Measurements from ENCODE around the gene RAET1G. TPM values are rescaled to one million over a fixed set of nuclear protein-coding genes. Genes with fewer than 3 reads are reported as not detected.
"Not testable (repeated sequence)": the region's sequence is repeated elsewhere in the genome, so short reads cannot be mapped to it uniquely, and the experiment has no call there.

The RAET1G gene
- polyA plus RNA-seq, 1 experiment, result 3.0 TPM

DNA sequence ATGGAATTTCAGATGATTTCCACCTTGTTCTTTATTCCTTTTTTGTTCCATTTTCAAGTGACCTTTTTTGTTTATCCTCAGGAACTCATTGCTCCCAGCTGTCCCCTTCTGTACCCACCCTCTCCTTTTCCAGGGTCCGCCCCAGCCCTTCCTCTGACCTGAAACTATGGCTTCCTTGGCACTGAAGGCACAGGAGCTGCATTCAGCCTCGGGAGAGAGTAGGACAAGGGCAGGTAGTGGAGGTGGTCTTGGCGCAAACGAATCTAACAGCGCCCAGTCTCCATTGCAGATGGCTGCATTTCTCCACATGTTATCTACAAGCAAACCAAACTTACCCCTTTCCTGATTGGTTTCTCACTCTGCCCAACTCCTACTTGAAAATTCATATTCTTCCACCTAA lies 10.1 kb upstream of the RAET1G start:
- ChIA-PET CTCF (interaction anchor here (1.0 kb wide), 1 partner anchor 85 kb away, joined by 3 read pairs; no protein-coding TSS in a partner anchor), POLR2A (no interaction called here)
- H3K27ac ChIP-seq (ENCODE audit: low read depth, low read length), result no peak overlapping the region
- no peak overlapping the region for H3K4me3 ChIP-seq (ENCODE audit: low read depth, low read length)
- no peak for DNase-seq (ENCODE audit: low read depth, low spot score)
- peaks cover 54% of the 10 kb centered on the region for H3K27me3 ChIP-seq (ENCODE audit: control insufficient read depth, insufficient read depth, low read length)
- TF ChIP-seq, protein P1, sequence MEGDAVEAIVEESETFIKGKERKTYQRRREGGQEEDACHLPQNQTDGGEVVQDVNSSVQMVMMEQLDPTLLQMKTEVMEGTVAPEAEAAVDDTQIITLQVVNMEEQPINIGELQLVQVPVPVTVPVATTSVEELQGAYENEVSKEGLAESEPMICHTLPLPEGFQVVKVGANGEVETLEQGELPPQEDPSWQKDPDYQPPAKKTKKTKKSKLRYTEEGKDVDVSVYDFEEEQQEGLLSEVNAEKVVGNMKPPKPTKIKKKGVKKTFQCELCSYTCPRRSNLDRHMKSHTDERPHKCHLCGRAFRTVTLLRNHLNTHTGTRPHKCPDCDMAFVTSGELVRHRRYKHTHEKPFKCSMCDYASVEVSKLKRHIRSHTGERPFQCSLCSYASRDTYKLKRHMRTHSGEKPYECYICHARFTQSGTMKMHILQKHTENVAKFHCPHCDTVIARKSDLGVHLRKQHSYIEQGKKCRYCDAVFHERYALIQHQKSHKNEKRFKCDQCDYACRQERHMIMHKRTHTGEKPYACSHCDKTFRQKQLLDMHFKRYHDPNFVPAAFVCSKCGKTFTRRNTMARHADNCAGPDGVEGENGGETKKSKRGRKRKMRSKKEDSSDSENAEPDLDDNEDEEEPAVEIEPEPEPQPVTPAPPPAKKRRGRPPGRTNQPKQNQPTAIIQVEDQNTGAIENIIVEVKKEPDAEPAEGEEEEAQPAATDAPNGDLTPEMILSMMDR (IDR thresholded peaks at IDR 0.05; ENCODE audit: low read depth, low read length), result no peak
- no peaks in the 10 kb centered on the region for H3K9me3 ChIP-seq (ENCODE audit: control insufficient read depth, insufficient read depth, low read length)

DNA sequence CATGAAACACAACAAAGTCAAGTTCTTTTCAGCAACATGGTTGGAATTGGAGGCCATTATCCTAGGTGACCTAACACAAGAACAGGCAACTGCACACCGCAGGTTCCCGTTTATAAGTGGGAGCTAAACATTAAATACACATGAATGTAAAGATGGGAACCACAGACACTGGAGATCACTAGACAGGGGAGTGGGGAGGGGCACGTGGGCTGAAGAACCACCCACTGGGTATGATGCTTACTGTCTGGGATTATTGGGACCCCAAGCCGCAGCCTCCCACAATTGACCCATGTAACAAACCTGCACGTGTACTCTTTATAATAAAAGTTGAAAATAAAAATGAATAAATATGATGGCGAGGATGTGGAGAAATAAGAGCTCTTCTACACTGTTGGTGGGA lies 8.6 kb upstream of the RAET1G start:
- ChIA-PET POLR2A (no interaction called here), CTCF (interaction anchor here (1.0 kb wide), 1 partner anchor 86 kb away, joined by 6 read pairs; no protein-coding TSS in a partner anchor)
- DNase-seq (ENCODE audit: low read depth, low spot score), result no peak
- Histone ChIP-seq H3K4me3 (ENCODE audit: low read depth, low read length) (no peak overlapping the region), H3K27me3 (ENCODE audit: control insufficient read depth, insufficient read depth, low read length) (peaks cover 42% of the 10 kb centered on the region), H3K9me3 (ENCODE audit: control insufficient read depth, insufficient read depth, low read length) (no peaks in the 10 kb centered on the region), H3K27ac (ENCODE audit: low read depth, low read length) (no peak overlapping the region)
- TF ChIP-seq, protein P1 (IDR thresholded peaks at IDR 0.05; ENCODE audit: low read depth, low read length), result no peak

DNA sequence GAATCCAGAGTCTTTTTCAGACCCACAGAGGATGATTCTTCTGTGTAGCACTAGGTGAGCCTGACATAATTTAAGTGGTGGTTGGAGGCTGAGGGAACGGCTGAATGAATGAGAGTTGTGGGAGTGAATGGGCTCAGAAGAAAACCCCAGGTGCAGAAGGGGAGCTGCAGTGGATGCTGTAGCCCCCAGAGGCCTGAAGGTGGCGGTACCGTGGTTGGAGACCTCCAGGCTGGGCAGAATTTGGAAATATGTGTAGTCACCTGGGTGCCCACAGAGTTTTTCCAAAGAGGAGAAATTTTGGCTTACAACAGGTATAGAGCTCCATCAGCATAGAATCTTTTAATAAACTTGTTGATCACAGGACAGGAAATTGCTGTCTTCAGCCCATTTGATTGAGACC lies 6.5 kb upstream of the RAET1G start:
- Histone ChIP-seq H3K27ac (ENCODE audit: low read depth, low read length) (no peak overlapping the region), H3K4me3 (ENCODE audit: low read depth, low read length) (no peak overlapping the region), H3K27me3 (ENCODE audit: control insufficient read depth, insufficient read depth, low read length) (peaks cover 27% of the 10 kb centered on the region), H3K9me3 (ENCODE audit: control insufficient read depth, insufficient read depth, low read length) (no peaks in the 10 kb centered on the region; the same call in 1 of the 2 replicates)
- POLR2A ChIA-PET, result no interaction called here
- CTCF ChIA-PET, result interaction anchor here (0.6 to 1.3 kb wide), 3 partner anchors 58 to 886 kb away, joined by 3 to 4 read pairs (median 4); no protein-coding TSS in a partner anchor
- DNase-seq (ENCODE audit: low read depth, low spot score), result no peak
- TF ChIP-seq, protein P1 (IDR thresholded peaks at IDR 0.05; ENCODE audit: low read depth, low read length), result peak; percentile 58

DNA sequence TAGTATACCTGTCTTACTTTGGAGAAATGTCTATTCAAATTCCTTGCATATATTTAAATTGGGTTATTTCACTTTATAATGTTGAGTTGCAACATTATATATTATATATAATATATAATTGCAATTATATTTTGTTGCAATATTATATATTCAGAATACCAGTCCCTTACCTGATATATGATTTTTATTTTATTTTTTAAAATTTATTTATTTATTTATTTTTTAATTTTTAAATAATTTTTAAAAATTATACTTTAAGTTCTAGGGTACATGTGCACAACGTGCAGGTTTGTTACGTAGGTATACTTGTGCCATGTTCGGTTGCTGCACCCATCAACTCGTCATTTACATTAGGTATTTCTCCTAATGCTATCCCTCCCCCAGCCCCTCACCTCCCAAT lies 4.1 kb upstream of the RAET1G start:
- CTCF ChIA-PET, result interaction anchor here (0.6 to 1.4 kb wide), 3 partner anchors 90 to 95 kb away, joined by 3 to 6 read pairs (median 4); no protein-coding TSS in a partner anchor
- peaks cover 20% of the 10 kb centered on the region for H3K27me3 ChIP-seq (ENCODE audit: control insufficient read depth, insufficient read depth, low read length)
- H3K27ac ChIP-seq (ENCODE audit: low read depth, low read length); DNase-seq (ENCODE audit: low read depth, low spot score); POLR2A ChIA-PET; H3K9me3 ChIP-seq (ENCODE audit: control insufficient read depth, insufficient read depth, low read length); H3K4me3 ChIP-seq (ENCODE audit: low read depth, low read length): not testable (repeated sequence)

DNA sequence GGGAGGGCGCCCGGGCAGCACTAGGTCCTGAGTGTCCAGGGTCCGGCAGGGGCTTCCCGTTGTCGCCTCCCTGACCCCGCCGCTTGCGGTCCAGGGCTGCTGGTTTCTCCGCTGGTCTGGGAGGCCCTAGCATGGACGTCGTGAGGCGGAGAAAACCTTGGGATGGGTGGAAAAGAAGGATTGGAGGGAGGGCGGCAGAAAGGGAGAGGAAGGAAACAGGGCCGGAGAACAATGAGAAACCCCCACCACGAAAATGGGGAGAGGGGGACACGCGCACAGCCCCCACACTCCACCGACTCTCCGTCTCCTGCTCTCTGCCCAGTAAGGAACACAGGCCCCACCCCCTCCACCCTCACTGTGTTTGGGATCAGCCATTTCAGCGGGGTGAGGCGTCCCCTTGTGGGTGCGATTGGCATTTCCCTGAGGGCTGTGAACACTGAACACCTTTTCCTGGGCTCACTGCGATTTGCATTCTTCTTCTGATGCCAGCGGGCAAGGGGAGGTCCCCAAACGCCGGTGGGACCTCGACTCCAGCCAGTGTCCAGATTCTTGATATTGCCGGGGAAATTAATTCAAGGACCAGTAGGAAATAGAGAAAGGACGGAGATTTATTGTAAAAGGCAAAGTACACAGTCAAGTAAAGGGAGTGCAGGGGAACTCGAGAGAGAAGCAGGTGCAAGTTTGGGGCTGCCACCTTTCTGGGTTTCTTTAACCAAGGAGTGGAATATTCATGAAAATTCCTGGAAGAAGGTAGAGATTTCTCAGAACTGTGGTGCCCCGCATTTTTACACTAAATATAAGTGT lies 3.3 kb upstream of the RAET1G start:
- no peak overlapping the region for H3K27ac ChIP-seq (ENCODE audit: low read depth, low read length)
- peaks cover 17% of the 10 kb centered on the region for H3K27me3 ChIP-seq (ENCODE audit: control insufficient read depth, insufficient read depth, low read length)
- POLR2A ChIA-PET, result no interaction called here

More for the DNA sequence above, 3.3 kb upstream of the RAET1G start:
- no peaks in the 10 kb centered on the region; the same call in 1 of the 2 replicates for H3K9me3 ChIP-seq (ENCODE audit: control insufficient read depth, insufficient read depth, low read length)
- DNase-seq (ENCODE audit: low read depth, low spot score), result peak; percentile 29
- CTCF ChIA-PET, result interaction anchor here (0.5 to 2.1 kb wide), 5 partner anchors 47 to 95 kb away, joined by 3 to 7 read pairs (median 6); no protein-coding TSS in a partner anchor
- peak overlapping the region; percentile 53 for H3K4me3 ChIP-seq (ENCODE audit: low read depth, low read length)
- TF ChIP-seq, protein P1 (IDR thresholded peaks at IDR 0.05; ENCODE audit: low read depth, low read length), result peak; percentile 97
